Activated T-cell treated with anti-CD3 and anti-CD28 coated beads for 1 hour (primary cell): Measurements from ENCODE around the gene SLC38A5.
A peak's percentile ranks its signal among the peaks of the same experiment; 100 is the strongest.
"Not testable (repeated sequence)": the region's sequence is repeated elsewhere in the genome, so short reads cannot be mapped to it uniquely, and the experiment has no call there.

ENCODE experiments used
- DNase-seq: peaks from one replicate; pipeline ENCODE4 v3.0.0-alpha.2; 2020; ENCODE audit warnings: low read depth

SLC38A5 gene

GRCh38 chrX:48470110-48470832 is at the start of gene SLC38A5:
Gene SLC38A5, minus strand, starts transcription at chrX:48470260. Its CDS starts 2,336 bp downstream, at chrX:48467924.
- no peak for DNase-seq

GRCh38 chrX:48519481-48519880 is 49.4 kb upstream of the SLC38A5 start:
- not testable (repeated sequence) for DNase-seq

- no peak for DNase-seq
Measured at GRCh38 chrX:48516987-48517386, 46.9 kb upstream of the SLC38A5 start.

- no peak for DNase-seq
Measured at GRCh38 chrX:48516285-48516684, 46.2 kb upstream of the SLC38A5 start.

- DNase-seq: no peak
Measured at GRCh38 chrX:48515842-48516241, 45.8 kb upstream of the SLC38A5 start.

GRCh38 chrX:48514868-48515460 is 44.9 kb upstream of the SLC38A5 start:
- DNase-seq: no peak

- DNase-seq: no peak
Measured at GRCh38 chrX:48514126-48514806, 44.2 kb upstream of the SLC38A5 start.

- no peak for DNase-seq
Measured at GRCh38 chrX:48513670-48514069, 43.6 kb upstream of the SLC38A5 start.

GRCh38 chrX:48512371-48512935 is 42.4 kb upstream of the SLC38A5 start:
- no peak for DNase-seq

GRCh38 chrX:48511560-48511959 is 41.5 kb upstream of the SLC38A5 start:
- DNase-seq: no peak

- DNase-seq: no peak
Measured at GRCh38 chrX:48509619-48510018, 39.6 kb upstream of the SLC38A5 start.

GRCh38 chrX:48509245-48509590 is 39.2 kb upstream of the SLC38A5 start:
- no peak for DNase-seq

GRCh38 chrX:48508400-48509244 is 38.6 kb upstream of the SLC38A5 start, which contains the start of gene PORCN:
Gene PORCN, plus strand, starts transcription at chrX:48508992. Its CDS starts 829 bp downstream, at chrX:48509821.
- DNase-seq: peak; percentile 71

GRCh38 chrX:48507246-48507645 is 37.2 kb upstream of the SLC38A5 start:
- DNase-seq: no peak

- no peak for DNase-seq
Measured at GRCh38 chrX:48505481-48505880, 35.4 kb upstream of the SLC38A5 start.

- DNase-seq: no peak
Measured at GRCh38 chrX:48504261-48504660, 34.2 kb upstream of the SLC38A5 start.

- no peak for DNase-seq
Measured at GRCh38 chrX:48498374-48498809, 28.3 kb upstream of the SLC38A5 start.

GRCh38 chrX:48497871-48498270 is 27.8 kb upstream of the SLC38A5 start:
- DNase-seq: no peak

GRCh38 chrX:48496660-48497059 is 26.6 kb upstream of the SLC38A5 start:
- no peak for DNase-seq

- no peak for DNase-seq
Measured at GRCh38 chrX:48493890-48494364, 23.9 kb upstream of the SLC38A5 start.

- DNase-seq: no peak
Measured at GRCh38 chrX:48492293-48492910, 22.3 kb upstream of the SLC38A5 start.
